ENCODE results near the gene KIF3C. TPM values are rescaled to one million over a fixed set of nuclear protein-coding genes. Genes with fewer than 3 reads are reported as not detected.

Gene KIF3C
- total RNA-seq, 2 experiments from 2014 or later: 11.6 to 12.8 TPM

DNA sequence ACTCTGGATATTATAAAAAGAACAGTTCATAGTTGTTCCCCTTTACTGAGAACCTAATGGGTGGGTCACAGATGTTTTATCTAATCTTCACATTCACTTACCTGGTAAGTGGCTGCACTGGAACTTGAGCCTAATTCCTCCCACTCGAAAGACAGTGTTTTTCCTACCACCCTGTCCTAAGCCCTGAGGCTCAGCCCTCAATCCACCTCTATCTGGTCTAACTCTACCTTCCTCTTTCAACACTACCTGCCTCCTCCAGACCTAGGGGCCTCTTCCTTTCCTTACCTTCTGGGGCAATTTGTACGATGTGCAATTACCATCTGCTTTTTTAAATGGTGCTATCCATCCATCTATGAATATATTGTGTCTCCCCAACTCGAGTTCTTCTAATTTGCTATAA is 9.7 kb upstream of the KIF3C start:
- Mint-ChIP-seq H3K4me1 (peaks cover 18% of the 10 kb centered on the region), H3K9me3 (no peaks in the 10 kb centered on the region), H3K4me3 (no peak overlapping the region), H3K36me3 (no peaks in the 10 kb centered on the region), H3K27me3 (peaks cover 9% of the 10 kb centered on the region), H3K27ac (no peak overlapping the region)
- POLR2A ChIA-PET: interaction anchor here (0.6 kb wide), 1 partner anchor 10 kb away, joined by 3 read pairs; the partner anchor contains the start of gene KIF3C
- no peak for ATAC-seq (ENCODE audit: low read depth)
- no peak for DNase-seq

DNA sequence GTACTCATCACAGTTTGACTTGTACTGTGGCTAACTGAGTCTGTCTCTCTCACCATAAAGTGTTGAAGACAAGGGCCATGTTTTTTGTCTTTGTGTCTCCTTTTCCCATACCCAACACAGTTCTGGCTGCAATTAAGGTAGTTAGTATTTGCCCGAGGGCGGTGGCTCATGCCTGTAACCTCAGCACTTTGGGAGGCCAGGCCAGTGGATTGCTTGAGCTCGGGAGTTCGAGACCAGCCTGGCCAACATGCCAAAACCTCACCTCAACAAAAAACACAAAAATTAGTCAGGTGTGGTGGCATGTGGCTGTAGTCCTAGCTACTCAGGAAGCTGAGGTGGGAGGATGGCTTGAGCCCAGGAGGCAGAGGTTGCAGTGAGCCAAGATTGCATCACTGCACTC is 6.9 kb upstream of the KIF3C start:
- POLR2A ChIA-PET: interaction anchor here (0.9 kb wide), 1 partner anchor 29 kb away, joined by 3 read pairs; no protein-coding TSS in a partner anchor
- Mint-ChIP-seq H3K27me3 (peaks cover 5% of the 10 kb centered on the region), H3K9me3 (no peaks in the 10 kb centered on the region), H3K4me3 (no peak overlapping the region), H3K36me3 (no peaks in the 10 kb centered on the region), H3K27ac (peak overlapping the region; percentile 19), H3K4me1 (peaks cover 18% of the 10 kb centered on the region)
- DNase-seq (no peak), ATAC-seq (ENCODE audit: low read depth) (no peak)

DNA sequence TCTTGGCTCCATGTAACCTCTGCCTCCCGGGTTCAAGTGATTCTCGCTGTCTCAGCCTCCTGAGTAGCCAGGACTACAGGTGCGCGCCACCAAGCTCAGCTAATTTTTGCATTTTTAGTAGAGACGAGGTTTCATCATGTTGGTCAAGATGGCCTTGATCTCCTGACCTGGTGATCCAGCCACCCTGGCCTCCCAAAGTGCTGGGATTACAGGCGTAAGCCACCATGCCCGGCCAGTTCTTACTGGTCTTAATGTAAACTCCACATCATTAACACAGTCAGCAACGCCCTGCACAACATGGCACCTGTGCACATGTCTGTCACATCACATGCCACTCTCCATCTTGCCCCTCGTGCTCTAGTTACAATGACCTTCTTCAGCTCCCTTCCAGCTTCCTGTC is 5.8 kb upstream of the KIF3C start:
- DNase-seq (no peak), ATAC-seq (ENCODE audit: low read depth) (no peak)
- POLR2A ChIA-PET: no interaction called here
- Mint-ChIP-seq H3K4me3 (no peak overlapping the region), H3K4me1 (peaks cover 18% of the 10 kb centered on the region), H3K27me3 (peaks cover 5% of the 10 kb centered on the region), H3K36me3 (no peaks in the 10 kb centered on the region), H3K27ac (no peak overlapping the region), H3K9me3 (no peaks in the 10 kb centered on the region)

DNA sequence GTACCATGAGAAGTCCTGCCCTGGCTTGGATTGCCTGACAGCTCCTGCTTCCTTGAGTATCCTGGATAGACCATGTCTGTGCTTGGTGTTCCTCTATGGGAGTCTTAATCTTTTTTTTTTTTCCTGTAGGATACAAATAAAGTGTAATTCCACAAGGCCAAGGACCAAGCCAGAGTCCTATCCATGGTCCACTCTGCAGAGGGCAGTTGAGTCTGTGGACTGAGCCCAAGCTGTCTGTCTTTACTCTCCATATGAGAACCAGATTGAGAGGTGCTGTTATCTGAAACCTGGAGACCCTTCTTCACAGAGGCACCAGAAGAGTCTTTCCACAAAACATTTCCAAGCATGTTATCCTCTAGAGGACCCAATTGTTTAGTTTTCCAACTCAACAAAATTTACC is 1.4 kb upstream of the KIF3C start:
- Mint-ChIP-seq H3K9me3 (no peaks in the 10 kb centered on the region), H3K27me3 (no peaks in the 10 kb centered on the region), H3K4me1 (peaks cover 11% of the 10 kb centered on the region), H3K27ac (no peak overlapping the region), H3K36me3 (no peaks in the 10 kb centered on the region), H3K4me3 (no peak overlapping the region)
- DNase-seq: no peak
- ATAC-seq (ENCODE audit: low read depth): no peak
- POLR2A ChIA-PET: interaction anchor here (0.7 kb wide), 1 partner anchor 207 kb away, joined by 3 read pairs; no protein-coding TSS in a partner anchor

DNA sequence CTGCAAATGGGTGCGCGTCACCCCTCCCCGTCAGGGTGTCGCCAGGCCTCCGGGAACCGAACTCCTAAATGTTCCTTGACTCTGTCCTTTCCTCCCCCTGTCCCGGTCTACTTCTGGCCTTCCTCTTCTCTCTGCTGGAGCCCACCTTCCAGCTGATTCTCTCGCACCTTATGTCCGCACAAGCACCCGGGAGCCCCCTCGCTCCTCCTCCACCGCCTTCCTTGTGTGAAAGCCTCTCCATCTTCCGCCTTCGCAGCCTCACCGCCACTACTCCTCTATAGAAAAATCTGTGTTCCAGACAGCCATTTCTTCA is 627 bp upstream of the KIF3C start:
- no peak for ATAC-seq (ENCODE audit: low read depth)
- no peaks in the 10 kb centered on the region for H3K9me3 Mint-ChIP-seq
- POLR2A ChIA-PET: interaction anchor here (0.6 to 2.3 kb wide), 6 partner anchors 9 to 208 kb away, joined by 3 to 10 read pairs (median 4); partner anchors contain the start of genes ASXL2 and RAB10

DNA sequence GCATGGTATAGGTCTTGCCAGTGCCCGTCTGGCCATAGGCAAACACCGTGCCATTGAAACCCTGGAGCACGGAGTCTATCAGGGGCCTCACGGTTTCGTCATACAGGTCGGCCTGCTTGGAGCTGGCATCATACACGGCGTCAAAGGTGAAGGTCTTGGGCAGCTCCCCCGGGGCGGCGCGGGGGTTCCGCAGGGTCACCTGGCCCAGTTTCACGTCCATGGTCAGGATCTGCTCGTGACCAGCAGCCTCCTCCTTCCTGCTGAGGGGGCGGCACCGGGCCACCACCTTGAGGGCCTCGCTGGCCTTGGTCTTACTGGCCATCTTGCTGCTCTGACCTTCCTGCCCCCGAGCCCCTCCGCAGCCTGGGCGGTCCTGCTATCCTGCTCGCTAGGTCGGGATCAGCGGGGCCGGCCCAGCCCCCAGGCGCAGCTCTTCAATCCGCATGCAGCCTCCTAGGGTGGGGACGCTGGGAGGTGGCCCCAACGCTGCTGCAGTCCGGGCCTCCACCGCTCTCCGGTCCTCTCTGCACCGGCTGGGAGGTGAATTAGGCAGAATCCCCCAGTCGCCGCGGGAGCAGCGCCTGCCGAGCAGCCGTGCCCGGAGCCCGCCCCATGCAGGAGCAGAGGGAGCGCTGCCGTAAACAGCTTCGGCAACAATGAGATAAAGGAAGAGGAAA is 563 bp downstream of the KIF3C start:
- H3K27ac Mint-ChIP-seq: peak overlapping the region; percentile 82
- POLR2A ChIA-PET: interaction anchor here (0.5 to 2.3 kb wide), 11 partner anchors 9 to 428 kb away, joined by 3 to 10 read pairs (median 3); partner anchors contain the start of genes ASXL2, HADHA, HADHB and RAB10
- H3K9me3 Mint-ChIP-seq: no peaks in the 10 kb centered on the region
- peak overlapping the region; percentile 91 for H3K4me3 Mint-ChIP-seq
- no peak for DNase-seq
- peaks cover 16% of the 10 kb centered on the region for H3K4me1 Mint-ChIP-seq
- H3K27me3 Mint-ChIP-seq: no peaks in the 10 kb centered on the region
- peak; percentile 38 for ATAC-seq (ENCODE audit: low read depth)
- H3K36me3 Mint-ChIP-seq: no peaks in the 10 kb centered on the region

More for the DNA sequence above, 627 bp upstream of the KIF3C start:
- Mint-ChIP-seq H3K27me3 (no peaks in the 10 kb centered on the region), H3K4me3 (peak overlapping the region; percentile 70), H3K27ac (peak overlapping the region; percentile 64), H3K36me3 (no peaks in the 10 kb centered on the region), H3K4me1 (peaks cover 11% of the 10 kb centered on the region)
- no peak for DNase-seq

DNA sequence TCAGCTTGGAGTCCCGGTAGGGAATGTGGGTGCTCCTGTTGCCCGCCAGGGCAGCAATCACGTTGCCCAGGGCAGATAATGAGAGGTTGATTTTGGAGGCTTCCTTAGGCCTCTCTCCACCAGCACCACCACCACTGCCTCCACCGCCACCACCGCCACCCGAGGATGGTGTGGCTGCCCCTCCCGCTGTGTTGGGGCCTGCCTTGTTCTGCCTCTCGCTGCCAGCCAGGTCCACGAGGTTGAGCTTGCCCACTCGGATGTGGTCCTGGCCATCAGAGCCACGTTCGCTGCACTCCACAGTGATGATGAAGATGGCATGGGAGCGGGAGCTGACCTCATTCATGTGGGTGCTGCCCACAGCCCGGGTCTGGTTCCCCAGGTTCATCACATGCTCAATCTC is 1.3 kb downstream of the KIF3C start:
- no peaks in the 10 kb centered on the region for H3K9me3 Mint-ChIP-seq
- POLR2A ChIA-PET: interaction anchor here (0.6 to 2.3 kb wide), 5 partner anchors 9 to 264 kb away, joined by 3 to 10 read pairs (median 4); partner anchors contain the start of genes ASXL2, HADHA and HADHB
- no peaks in the 10 kb centered on the region for H3K36me3 Mint-ChIP-seq
- DNase-seq: no peak
- H3K27me3 Mint-ChIP-seq: no peaks in the 10 kb centered on the region
- no peak overlapping the region for H3K27ac Mint-ChIP-seq
- peaks cover 16% of the 10 kb centered on the region for H3K4me1 Mint-ChIP-seq
- no peak for ATAC-seq (ENCODE audit: low read depth)
- H3K4me3 Mint-ChIP-seq: peak overlapping the region; percentile 91

DNA sequence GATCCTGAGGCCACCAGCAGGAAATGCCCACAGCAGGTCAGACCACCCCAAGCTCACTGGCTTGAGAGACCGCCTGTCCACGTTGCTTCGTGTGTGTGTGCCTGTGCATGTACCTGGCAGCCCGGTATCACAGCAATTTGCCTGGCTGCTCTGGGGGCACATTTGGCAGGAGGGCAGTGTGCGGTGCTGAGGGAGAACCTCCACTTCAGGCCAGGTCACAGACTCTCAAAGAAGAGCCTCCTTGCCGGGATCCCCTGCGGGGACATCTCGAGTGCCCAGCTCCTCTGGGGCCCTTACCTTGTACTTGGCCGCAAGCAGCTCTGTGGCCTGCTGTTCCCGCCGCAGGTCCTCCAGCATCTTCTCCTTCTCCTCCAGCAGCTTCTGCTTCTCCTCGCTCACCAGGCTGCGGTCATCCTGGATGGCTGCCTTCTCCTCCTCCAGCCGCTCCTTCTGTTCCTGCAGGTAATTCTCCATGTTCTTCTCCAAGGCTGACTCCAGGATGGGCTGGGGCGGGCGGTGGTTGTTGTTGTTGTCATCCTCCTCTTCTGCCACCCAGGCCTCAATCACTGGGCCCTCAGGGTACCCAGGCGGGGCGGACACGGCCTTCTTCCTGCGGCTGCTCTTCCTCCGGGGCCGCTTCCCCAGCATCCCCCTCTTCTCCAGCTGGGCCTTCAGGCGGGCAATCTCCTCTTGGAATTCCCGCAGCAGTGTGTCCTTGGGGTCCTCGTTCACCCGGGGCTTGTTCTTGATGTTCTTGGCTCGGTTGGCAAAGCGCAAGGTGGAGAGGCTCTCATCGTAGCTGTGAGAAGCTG is 2.0 kb downstream of the KIF3C start:
- H3K4me1 Mint-ChIP-seq: peaks cover 16% of the 10 kb centered on the region
- no peaks in the 10 kb centered on the region for H3K36me3 Mint-ChIP-seq
- DNase-seq: no peak
- H3K4me3 Mint-ChIP-seq: no peak overlapping the region
- ATAC-seq (ENCODE audit: low read depth): no peak
- H3K27ac Mint-ChIP-seq: no peak overlapping the region
- POLR2A ChIA-PET: interaction anchor here (0.7 kb wide), 1 partner anchor 29 kb away, joined by 3 read pairs; no protein-coding TSS in a partner anchor
- no peaks in the 10 kb centered on the region for H3K9me3 Mint-ChIP-seq
- H3K27me3 Mint-ChIP-seq: no peaks in the 10 kb centered on the region

DNA sequence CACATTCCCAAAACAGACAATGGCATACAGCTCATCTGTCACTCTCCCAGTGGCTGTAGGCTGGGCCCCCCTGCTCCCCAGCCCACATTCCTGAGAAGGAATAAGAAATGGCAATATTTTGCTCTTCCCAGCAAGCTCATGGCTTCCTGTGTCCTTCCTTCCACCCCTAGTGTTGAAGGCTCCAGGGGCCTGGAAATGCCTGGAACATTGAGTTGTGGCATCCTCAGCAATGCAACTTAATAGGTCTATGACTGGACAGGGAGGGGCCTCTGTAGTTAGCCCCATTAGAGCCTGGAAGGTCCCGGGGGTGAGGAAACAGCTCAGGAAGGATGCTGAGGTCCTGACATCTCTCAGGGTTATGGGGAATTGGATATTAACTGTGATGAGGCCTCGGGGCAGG is 3.3 kb downstream of the KIF3C start:
- DNase-seq: no peak
- no peak for ATAC-seq (ENCODE audit: low read depth)
- Mint-ChIP-seq H3K4me1 (peaks cover 16% of the 10 kb centered on the region), H3K27me3 (no peaks in the 10 kb centered on the region), H3K4me3 (no peak overlapping the region), H3K9me3 (no peaks in the 10 kb centered on the region), H3K36me3 (no peaks in the 10 kb centered on the region), H3K27ac (no peak overlapping the region)
- POLR2A ChIA-PET: no interaction called here

DNA sequence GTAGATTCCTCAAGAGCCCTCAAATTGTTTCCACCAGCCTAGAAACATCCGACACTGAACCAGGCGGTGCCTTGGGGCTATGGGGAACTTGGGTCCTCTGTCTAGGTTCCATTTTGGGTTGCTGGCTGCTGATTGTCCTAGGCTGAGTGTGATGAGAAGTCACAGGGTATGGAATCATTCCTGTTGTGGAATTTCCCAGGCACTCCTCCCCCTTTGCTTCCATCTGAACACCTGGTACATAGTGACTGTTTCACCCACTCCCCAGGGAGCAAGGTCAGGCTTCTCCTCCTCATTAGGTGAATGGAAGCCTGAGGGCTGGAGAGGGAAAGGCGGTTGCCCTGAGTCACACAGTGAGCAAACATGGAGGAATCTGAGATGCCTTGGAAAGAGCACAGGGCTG is 4.5 kb downstream of the KIF3C start:
- H3K4me3 Mint-ChIP-seq: no peak overlapping the region
- no peak for ATAC-seq (ENCODE audit: low read depth)
- no peak for DNase-seq
- POLR2A ChIA-PET: no interaction called here
- H3K27ac Mint-ChIP-seq: no peak overlapping the region
- H3K36me3 Mint-ChIP-seq: no peaks in the 10 kb centered on the region
- H3K4me1 Mint-ChIP-seq: peaks cover 12% of the 10 kb centered on the region
- no peaks in the 10 kb centered on the region for H3K27me3 Mint-ChIP-seq
- no peaks in the 10 kb centered on the region for H3K9me3 Mint-ChIP-seq

DNA sequence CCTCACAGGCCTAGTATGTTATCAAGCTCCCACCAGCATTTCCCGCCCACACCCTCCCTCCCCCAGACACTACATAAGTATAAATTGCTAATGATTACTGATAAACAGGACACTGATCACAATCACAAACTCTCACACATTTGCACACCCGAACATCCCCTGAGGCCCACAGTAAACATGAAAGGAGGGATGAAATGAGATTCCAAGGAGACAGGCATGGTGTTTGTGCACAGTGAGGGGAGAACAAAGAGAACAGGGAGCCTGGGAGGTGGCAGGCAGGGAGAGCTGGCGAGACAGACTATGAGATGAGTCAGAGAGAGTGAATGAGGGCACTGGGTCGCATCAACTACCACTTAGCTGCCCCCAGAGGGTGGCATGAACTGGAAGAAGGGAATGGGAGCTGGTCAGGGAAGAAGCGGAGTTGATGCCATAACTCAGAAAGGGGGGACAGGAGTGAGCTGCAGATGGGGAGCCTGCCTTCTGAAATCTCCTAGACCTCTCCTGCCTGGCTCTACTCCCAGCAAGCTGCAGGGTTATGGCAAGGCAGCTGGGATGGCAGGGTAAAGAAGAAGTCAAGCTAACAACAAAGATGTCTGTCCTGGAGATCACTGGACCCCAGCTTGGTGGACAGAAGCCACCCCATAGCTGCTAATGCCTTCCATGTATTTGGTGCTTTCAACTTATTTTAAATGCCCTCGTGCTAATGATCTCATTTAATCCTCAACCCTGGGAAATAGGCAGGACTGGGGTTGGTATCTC is 5.1 kb downstream of the KIF3C start:
- H3K36me3 Mint-ChIP-seq: no peaks in the 10 kb centered on the region
- POLR2A ChIA-PET: no interaction called here
- H3K4me3 Mint-ChIP-seq: peak overlapping the region; percentile 58
- H3K4me1 Mint-ChIP-seq: peaks cover 11% of the 10 kb centered on the region
- ATAC-seq (ENCODE audit: low read depth) (no peak), DNase-seq (no peak)
- no peaks in the 10 kb centered on the region for H3K27me3 Mint-ChIP-seq
- no peaks in the 10 kb centered on the region for H3K9me3 Mint-ChIP-seq
- peak overlapping the region; percentile 72 for H3K27ac Mint-ChIP-seq

DNA sequence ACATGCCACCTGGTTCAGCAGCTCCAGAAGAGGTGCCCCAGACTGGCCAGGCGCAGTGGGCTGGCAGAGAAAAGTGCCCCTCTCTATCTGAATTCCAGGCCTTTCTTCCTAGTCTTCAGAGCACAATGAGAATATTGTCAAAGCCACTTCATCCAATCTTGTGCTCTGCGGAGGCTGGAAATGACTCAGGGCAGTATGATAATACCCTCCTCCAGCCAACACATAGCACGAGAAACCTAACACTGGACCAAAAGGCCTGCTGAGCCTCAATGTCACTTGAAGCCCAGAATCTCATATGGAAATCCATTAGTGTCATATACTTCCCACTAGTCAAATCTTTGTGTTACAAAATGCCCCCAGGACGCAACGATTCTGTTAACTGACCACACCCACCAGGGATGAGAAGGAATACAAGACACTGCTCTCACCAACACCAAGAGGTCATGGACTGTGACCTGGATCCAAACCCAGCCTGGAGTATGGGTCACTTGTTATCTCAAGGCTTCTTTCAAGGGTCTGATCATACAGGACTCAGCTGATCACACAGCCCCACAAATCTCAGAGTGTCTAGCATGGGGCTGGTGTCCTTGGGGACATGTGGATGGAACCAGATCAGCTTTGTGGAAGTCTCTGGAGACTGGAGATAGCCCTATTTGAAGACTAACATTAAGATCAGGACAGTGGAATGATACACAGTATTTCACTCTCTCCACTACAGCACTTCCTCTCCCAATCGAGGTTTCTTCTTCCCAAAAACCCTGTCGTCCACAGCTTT is 10.1 kb downstream of the KIF3C start:
- H3K9me3 Mint-ChIP-seq: no peaks in the 10 kb centered on the region
- no peaks in the 10 kb centered on the region for H3K27me3 Mint-ChIP-seq
- H3K4me3 Mint-ChIP-seq: no peak overlapping the region
- H3K27ac Mint-ChIP-seq: no peak overlapping the region
- POLR2A ChIA-PET: no interaction called here
- no peak for DNase-seq
- peaks cover 4% of the 10 kb centered on the region for H3K4me1 Mint-ChIP-seq
- ATAC-seq (ENCODE audit: low read depth): no peak
- H3K36me3 Mint-ChIP-seq: no peaks in the 10 kb centered on the region

DNA sequence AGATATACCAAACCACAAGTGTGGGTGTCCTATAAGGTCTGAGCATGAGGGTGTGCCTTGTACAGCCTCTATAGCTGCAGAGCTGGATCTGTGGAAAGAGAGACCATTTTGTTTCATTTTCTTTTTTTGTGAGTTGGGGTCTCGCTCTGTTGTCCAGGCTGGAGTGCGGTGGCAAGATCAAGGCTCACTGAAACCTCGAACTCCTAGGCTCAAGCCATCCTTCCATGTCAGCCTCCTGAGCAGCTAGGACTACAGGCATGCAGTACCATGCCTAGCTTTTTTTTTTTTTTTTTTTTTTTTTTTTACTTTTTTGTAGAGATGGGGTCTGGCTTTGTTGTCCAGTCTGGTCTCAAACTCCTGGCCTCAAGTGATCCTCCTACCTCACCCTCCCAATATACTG is 10.7 kb downstream of the KIF3C start:
- no peak overlapping the region for H3K27ac Mint-ChIP-seq
- H3K27me3 Mint-ChIP-seq: no peaks in the 10 kb centered on the region
- no peaks in the 10 kb centered on the region for H3K9me3 Mint-ChIP-seq
- POLR2A ChIA-PET: no interaction called here
- no peaks in the 10 kb centered on the region for H3K4me1 Mint-ChIP-seq
- DNase-seq (no peak), ATAC-seq (ENCODE audit: low read depth) (no peak)
- H3K36me3 Mint-ChIP-seq: no peaks in the 10 kb centered on the region
- no peak overlapping the region for H3K4me3 Mint-ChIP-seq

All from activated naive CD8-positive, alpha-beta T cell treated with anti-CD3 and anti-CD28 coated beads, Interleukin-2, amount 10 ng/mL, durations not matched to agents 7 days and 5 days (primary cell).